ENCODE results near the gene EDN3. TPM values are rescaled to one million over a fixed set of nuclear protein-coding genes. Genes with fewer than 3 reads are reported as not detected.

Gene EDN3
- total and polyA plus RNA-seq, 2 of the 8 experiments (the other 6 are each of a cell fraction or from before 2014, with no cell fraction given): 0.17 to 0.38 TPM

- Histone ChIP-seq H3K9ac (replicated peaks in 1 of 4; ENCODE audit: extremely low read depth in 1 of 4, low read depth in 3 of 4, low read length in 3 of 4) (no peak overlapping the region), H2BK12ac (ENCODE audit: low read depth, low read length) (no peak overlapping the region), H3K23ac (ENCODE audit: insufficient read length) (no peak overlapping the region), H2AFZ (ENCODE audit: low read length) (no peak overlapping the region), H2BK5ac (ENCODE audit: low read depth, low read length) (no peak overlapping the region), H3K23me2 (ENCODE audit: low read depth, low read length) (peaks cover 5% of the 10 kb centered on the region; the same call in 1 of the 2 replicates), H3K9me3 (ENCODE audit: insufficient read depth in 2 of 2, low read depth in 1 of 2, low read length in 1 of 2) (no peaks in the 10 kb centered on the region), H2BK15ac (ENCODE audit: low read length) (no peak overlapping the region), H3K79me2 (ENCODE audit: control insufficient read depth in 1 of 2, insufficient read depth in 2 of 2, low read length in 2 of 2) (no peaks in the 10 kb centered on the region), H2BK20ac (ENCODE audit: low read length) (no peak overlapping the region), H3K18ac (ENCODE audit: extremely low read depth, low read length) (no peak overlapping the region), H3K14ac (ENCODE audit: insufficient read length) (no peak overlapping the region), H4K5ac (ENCODE audit: insufficient read length, low read depth, low read length) (no peak overlapping the region), H3K36me3 (ENCODE audit: control insufficient read depth in 2 of 4, insufficient read depth in 4 of 4, low read length in 3 of 4) (no peaks in the 10 kb centered on the region), H3K4ac (replicated peaks; ENCODE audit: insufficient read length, low read depth, low read length) (no peak overlapping the region), H4K91ac (replicated peaks; ENCODE audit: insufficient read length, low read length) (no peak overlapping the region), H3K27me3 (replicated peaks in 1 of 4; ENCODE audit: control insufficient read depth in 3 of 4, extremely low read depth in 1 of 4, insufficient read depth in 3 of 4, low read length in 3 of 4) (no peaks in the 10 kb centered on the region; a peak in 2 of 7 replicates), H2AK5ac (ENCODE audit: low read depth, low read length) (no peak overlapping the region), H3K27ac (ENCODE audit: low read depth, low read length) (no peak overlapping the region), H3K56ac (replicated peaks; ENCODE audit: insufficient read length, low read depth, low read length) (no peak overlapping the region), H4K8ac (ENCODE audit: extremely low read depth, insufficient read depth, low read length) (no peak overlapping the region), H2BK120ac (replicated peaks; ENCODE audit: low read depth, low read length) (no peak overlapping the region), H3K79me1 (ENCODE audit: low read depth, low read length) (no peaks in the 10 kb centered on the region), H3K4me3 (ENCODE audit: extremely low read depth in 1 of 4, insufficient read depth in 2 of 4, low read depth in 3 of 4, low read length in 4 of 4) (no peak overlapping the region), H3K4me2 (ENCODE audit: insufficient read depth in 1 of 2, low read depth in 2 of 2, low read length in 2 of 2) (no peak overlapping the region), H3K4me1 (replicated peaks in 1 of 4; ENCODE audit: control insufficient read depth in 3 of 4, insufficient read depth in 4 of 4, low read length in 3 of 4) (no peaks in the 10 kb centered on the region), H4K20me1 (replicated peaks in 1 of 2; ENCODE audit: control insufficient read depth in 1 of 2, insufficient read depth in 2 of 2, low read length in 2 of 2) (peaks cover 0 to under 1% of the 10 kb centered on the region in 2 experiments)
- no peak for FAIRE-seq
- no peak for DNase-seq (ENCODE audit: low read depth in 1 of 2, low spot score in 2 of 2)
- 95% methylated on average over 5 of the region's 5 CpGs; no CpG with 5 or more reads in 1 of the 2 experiments for WGBS, 2 experiments (ENCODE audit: extremely low coverage in 1 of 2, insufficient coverage in 1 of 2, insufficient read length in 1 of 2, insufficient replicate concordance in 2 of 2, low coverage in 1 of 2, low lambda C conversion rate in 2 of 2, missing lambda C conversion rate in 1 of 2)
- CTCF ChIA-PET (ENCODE audit: partially characterized antibody): no interaction called here
- POLR2A ChIA-PET (ENCODE audit: partially characterized antibody): no interaction called here
- TF ChIP-seq RNF2 (IDR thresholded peaks at IDR 0.05; ENCODE audit: borderline replicate concordance, low read depth, low read length, missing control alignments, poor library complexity, severe bottlenecking): no peak
- no peak for TF ChIP-seq YY1 (IDR thresholded peaks at IDR 0.05; ENCODE audit: low read depth, low read length)
- TF ChIP-seq GABPA (IDR thresholded peaks at IDR 0.05; ENCODE audit: borderline replicate concordance, insufficient read depth, low read length): no peak
- TF ChIP-seq NANOG (IDR thresholded peaks at IDR 0.05; ENCODE audit: insufficient read depth, low read depth, low read length, poor library complexity, severe bottlenecking): no peak
- no peak for TF ChIP-seq RBBP5 (IDR thresholded peaks at IDR 0.05; ENCODE audit: borderline replicate concordance, low read depth, low read length)
- no peak for TF ChIP-seq RAD21 (IDR thresholded peaks at IDR 0.05 in 1 of 2, conservative IDR thresholded peaks at IDR 0.05 in 1 of 2; ENCODE audit: low read depth in 2 of 2, low read length in 2 of 2)
- TF ChIP-seq JUND (IDR thresholded peaks at IDR 0.05; ENCODE audit: low read length): no peak
- no peak for TF ChIP-seq EGR1 (IDR thresholded peaks at IDR 0.05; ENCODE audit: borderline replicate concordance, low read depth, low read length)
- no peak for TF ChIP-seq CBX5 (IDR thresholded peaks at IDR 0.05; ENCODE audit: low read depth, low read length)
- TF ChIP-seq BCL11A (IDR thresholded peaks at IDR 0.05; ENCODE audit: low read depth in 2 of 2, low read length in 2 of 2): no peak
- no peak for TF ChIP-seq SP1 (IDR thresholded peaks at IDR 0.05; ENCODE audit: low read depth, low read length)
- no peak for TF ChIP-seq RXRA (IDR thresholded peaks at IDR 0.05; ENCODE audit: insufficient read depth, low read depth, low read length)
- no peak for TF ChIP-seq E2F6 (IDR thresholded peaks at IDR 0.05)
- TF ChIP-seq CEBPB (IDR thresholded peaks at IDR 0.05; ENCODE audit: low read depth, low read length): no peak
Measured at GRCh38 chr20:59336540-59336939, 36.1 kb downstream of the EDN3 start.
